Measurements from ENCODE around the gene ALDH7A1.

Gene ALDH7A1

DNA sequence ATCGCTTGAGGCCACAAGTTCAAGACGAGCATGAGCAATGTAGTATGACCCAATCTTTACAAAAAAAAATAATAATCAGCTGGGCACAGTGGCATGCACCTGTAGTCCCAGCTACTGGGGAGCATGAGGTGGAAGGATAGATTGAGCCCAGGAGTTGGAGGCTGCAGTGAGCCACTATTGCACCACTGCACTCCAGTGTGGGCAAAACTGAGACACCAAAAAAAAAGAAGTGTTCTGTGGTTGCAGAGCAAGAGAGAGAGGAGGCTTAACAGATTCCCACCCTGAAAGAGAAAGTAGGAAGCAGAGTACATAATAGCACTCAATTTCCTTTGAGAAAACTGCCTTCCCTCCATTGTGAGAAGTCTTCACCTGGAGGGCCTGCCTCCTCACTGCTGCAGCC lies 52.6 kb downstream of the ALDH7A1 start:
- TF ChIP-seq, protein P1, sequence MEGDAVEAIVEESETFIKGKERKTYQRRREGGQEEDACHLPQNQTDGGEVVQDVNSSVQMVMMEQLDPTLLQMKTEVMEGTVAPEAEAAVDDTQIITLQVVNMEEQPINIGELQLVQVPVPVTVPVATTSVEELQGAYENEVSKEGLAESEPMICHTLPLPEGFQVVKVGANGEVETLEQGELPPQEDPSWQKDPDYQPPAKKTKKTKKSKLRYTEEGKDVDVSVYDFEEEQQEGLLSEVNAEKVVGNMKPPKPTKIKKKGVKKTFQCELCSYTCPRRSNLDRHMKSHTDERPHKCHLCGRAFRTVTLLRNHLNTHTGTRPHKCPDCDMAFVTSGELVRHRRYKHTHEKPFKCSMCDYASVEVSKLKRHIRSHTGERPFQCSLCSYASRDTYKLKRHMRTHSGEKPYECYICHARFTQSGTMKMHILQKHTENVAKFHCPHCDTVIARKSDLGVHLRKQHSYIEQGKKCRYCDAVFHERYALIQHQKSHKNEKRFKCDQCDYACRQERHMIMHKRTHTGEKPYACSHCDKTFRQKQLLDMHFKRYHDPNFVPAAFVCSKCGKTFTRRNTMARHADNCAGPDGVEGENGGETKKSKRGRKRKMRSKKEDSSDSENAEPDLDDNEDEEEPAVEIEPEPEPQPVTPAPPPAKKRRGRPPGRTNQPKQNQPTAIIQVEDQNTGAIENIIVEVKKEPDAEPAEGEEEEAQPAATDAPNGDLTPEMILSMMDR (IDR thresholded peaks at IDR 0.05), result no peak
- no peaks in the 10 kb centered on the region for H3K4me1 ChIP-seq (ENCODE audit: control insufficient read depth in 1 of 2, insufficient read depth in 1 of 2, low read depth in 1 of 2, low read length in 1 of 2)
- H3K27ac ChIP-seq, result no peak overlapping the region

DNA sequence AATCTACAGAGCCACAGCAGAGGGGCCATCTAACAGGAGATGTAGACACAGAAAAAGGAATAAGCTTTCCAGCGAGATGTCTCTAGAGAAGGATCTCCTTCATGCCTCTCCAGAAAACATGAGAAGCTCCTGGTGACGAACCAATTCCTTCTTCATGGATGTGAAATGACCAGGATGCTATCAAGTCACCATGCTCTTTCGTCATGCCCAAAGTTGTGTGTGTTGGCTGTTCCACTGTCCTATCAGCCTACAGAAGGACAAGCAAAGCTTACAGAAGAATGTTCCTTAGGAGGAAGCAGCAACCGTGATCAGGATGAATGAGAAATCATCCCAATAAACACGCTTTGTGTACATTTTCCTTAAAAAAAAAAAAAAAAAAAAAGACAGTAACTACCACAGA lies 54.4 kb downstream of the ALDH7A1 start:
- Histone ChIP-seq H3K36me3 (no peaks in the 10 kb centered on the region), H3K27me3 (no peaks in the 10 kb centered on the region), H3K4me3 (ENCODE audit: low read depth in 1 of 2, low read length in 1 of 2) (no peak overlapping the region), H3K9me3 (no peaks in the 10 kb centered on the region), H3K4me1 (ENCODE audit: control insufficient read depth in 1 of 2, insufficient read depth in 1 of 2, low read depth in 1 of 2, low read length in 1 of 2) (no peaks in the 10 kb centered on the region), H3K27ac (no peak overlapping the region)
- TF ChIP-seq, protein P1 (IDR thresholded peaks at IDR 0.05), result no peak

More for the DNA sequence above, 52.6 kb downstream of the ALDH7A1 start:
- no peaks in the 10 kb centered on the region for H3K9me3 ChIP-seq
- H3K4me3 ChIP-seq (ENCODE audit: low read depth in 1 of 2, low read length in 1 of 2), result no peak overlapping the region
- no peaks in the 10 kb centered on the region for H3K36me3 ChIP-seq
- H3K27me3 ChIP-seq, result no peaks in the 10 kb centered on the region

DNA sequence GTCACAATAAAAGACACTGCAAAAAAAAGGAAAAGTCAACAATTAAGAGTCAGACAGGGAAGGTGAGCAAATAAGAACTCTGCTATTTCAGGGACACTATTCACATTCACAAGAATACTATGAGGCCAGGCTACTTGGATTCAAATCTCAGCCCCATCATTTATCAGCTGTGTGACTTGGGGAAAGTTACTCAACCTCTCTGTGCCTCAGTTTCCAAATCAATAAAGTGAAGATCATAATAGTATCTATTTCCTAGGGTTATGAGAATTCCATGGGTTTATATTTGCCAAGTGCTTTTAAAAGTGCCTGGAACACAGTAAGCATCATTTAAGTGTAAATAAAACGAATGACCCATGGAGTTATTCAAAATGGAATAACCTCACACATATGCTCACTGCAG lies 56.4 kb downstream of the ALDH7A1 start:
- H3K27me3 ChIP-seq, result no peaks in the 10 kb centered on the region
- no peak overlapping the region for H3K4me3 ChIP-seq (ENCODE audit: low read depth in 1 of 2, low read length in 1 of 2)
- H3K9me3 ChIP-seq, result no peaks in the 10 kb centered on the region
- H3K27ac ChIP-seq, result no peak overlapping the region
- H3K36me3 ChIP-seq, result no peaks in the 10 kb centered on the region
- TF ChIP-seq, protein P1 (IDR thresholded peaks at IDR 0.05), result no peak
- H3K4me1 ChIP-seq (ENCODE audit: control insufficient read depth in 1 of 2, insufficient read depth in 1 of 2, low read depth in 1 of 2, low read length in 1 of 2), result no peaks in the 10 kb centered on the region

DNA sequence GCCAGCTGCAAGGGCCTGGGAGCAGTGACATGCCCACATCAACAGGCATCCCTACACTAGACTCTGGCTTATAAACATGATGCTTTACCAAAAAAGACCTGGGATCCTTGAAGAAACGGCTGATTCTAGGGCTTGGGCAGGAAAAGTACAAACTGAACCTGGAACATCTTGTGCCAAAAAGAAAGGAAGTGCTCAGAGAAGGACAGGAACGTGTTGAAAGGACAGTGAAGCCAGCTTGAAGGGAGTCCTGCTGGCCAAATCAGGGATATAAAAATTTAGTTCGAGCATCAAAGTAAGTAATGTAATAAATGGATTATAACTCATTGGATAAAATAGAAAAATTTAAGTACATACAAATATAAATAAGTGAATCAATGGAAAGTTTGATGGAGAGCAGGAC lies 58.1 kb downstream of the ALDH7A1 start:
- no peaks in the 10 kb centered on the region for H3K9me3 ChIP-seq
- H3K4me1 ChIP-seq (ENCODE audit: control insufficient read depth in 1 of 2, insufficient read depth in 1 of 2, low read depth in 1 of 2, low read length in 1 of 2), result no peaks in the 10 kb centered on the region
- H3K27ac ChIP-seq, result no peak overlapping the region
- no peak overlapping the region for H3K4me3 ChIP-seq (ENCODE audit: low read depth in 1 of 2, low read length in 1 of 2)
- no peaks in the 10 kb centered on the region for H3K27me3 ChIP-seq
- TF ChIP-seq, protein P1 (IDR thresholded peaks at IDR 0.05), result no peak
- H3K36me3 ChIP-seq, result no peaks in the 10 kb centered on the region

DNA sequence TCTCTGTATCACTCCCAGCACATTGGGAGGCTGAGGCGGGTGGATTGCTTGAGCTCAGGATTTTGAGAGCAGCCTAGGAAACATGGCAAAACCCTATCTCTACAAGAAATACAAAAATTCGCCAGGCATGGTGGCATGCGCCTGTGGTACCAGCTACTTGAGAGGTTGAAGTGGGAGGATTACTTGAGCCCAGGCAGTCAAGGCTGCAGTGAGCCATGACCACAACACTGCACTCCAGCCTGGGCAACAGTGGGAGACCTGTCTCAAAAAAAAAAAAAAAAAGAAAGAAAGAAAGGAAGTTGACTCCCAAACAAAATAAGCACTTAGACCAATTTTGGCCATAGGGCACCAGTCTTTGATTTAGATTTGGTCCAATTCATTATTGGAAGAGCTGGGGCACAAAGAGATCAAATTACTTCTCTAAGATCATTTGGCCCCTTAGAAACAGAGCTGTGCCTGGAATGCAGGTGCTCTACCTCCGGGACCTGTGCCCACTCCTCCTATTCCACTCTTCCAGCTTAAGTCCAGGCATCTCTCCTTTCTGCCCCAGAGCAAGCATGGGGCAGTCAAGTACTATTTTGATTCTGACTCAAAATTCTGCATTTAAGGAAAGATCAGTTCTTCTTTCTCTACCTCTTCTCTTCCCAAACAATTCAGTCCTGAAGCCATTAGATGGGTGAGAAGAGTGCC lies 59.0 kb downstream of the ALDH7A1 start:
- Histone ChIP-seq H3K9me3 (no peaks in the 10 kb centered on the region), H3K27ac (no peak overlapping the region), H3K4me3 (ENCODE audit: low read depth in 1 of 2, low read length in 1 of 2) (no peak overlapping the region), H3K4me1 (ENCODE audit: control insufficient read depth in 1 of 2, insufficient read depth in 1 of 2, low read depth in 1 of 2, low read length in 1 of 2) (no peaks in the 10 kb centered on the region), H3K27me3 (no peaks in the 10 kb centered on the region), H3K36me3 (no peaks in the 10 kb centered on the region)
- TF ChIP-seq, protein P1 (IDR thresholded peaks at IDR 0.05), result no peak
